GM18511 (cell line): Measurements from ENCODE around the gene ATP5F1A.

Experiments used
- ATAC-seq: cut with Tn5 transposase; IDR thresholded peaks from one replicate; pipeline ENCODE4 v1.9.1; 2021; ENCODE audit warnings: mild to moderate bottlenecking, moderate library complexity; ENCODE audit not compliant: unreplicated experiment

The ATP5F1A gene

GRCh38 chr18:46073474-46074331 lies 24.4 kb downstream of the ATP5F1A start:
- ATAC-seq: no peak

- ATAC-seq: no peak
Observed at GRCh38 chr18:46072959-46073358, 25.1 kb downstream of the ATP5F1A start.

- peak; percentile 1 for ATAC-seq
Observed at GRCh38 chr18:46072376-46072867, 25.7 kb downstream of the ATP5F1A start.

DNA sequence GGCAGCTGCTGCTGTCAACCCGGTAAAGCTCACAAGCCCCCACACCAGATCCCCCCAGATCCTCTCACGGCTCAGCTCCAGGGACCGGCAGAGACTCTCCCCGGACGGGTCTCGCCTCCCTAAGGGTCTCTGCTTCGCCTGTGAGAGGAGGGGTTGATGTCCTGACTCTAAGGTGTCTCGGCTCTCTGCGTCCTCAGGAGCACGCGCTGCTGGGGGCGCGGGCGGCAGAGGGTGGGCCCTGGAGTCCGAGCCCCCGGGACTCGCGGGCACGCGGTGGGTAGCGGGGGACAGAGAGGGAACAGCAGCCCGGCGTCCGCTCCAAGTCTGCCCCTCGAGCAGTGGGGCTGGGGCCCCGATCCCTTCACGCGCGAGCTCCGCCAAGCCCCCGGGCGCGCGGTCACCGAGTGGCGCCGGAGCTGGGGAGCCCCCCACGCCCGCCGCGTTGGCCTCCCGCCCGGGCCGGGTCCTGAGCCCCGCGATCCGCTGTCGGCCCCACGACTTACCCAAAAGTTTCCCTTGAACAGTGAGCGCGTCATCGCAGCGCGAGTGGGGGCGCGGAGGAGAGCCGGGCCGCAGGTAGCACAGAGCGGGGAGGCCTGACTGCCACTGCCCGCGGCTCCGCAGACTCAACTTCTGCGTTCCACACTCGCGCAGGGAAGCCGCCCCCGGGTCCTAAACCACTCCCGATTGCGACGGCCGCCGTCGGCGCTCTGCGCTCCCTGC lies 26.3 kb downstream of the ATP5F1A start, which contains the start of gene PSTPIP2:
Gene PSTPIP2 (minus strand): TSS at position 608 of the 723 bp plus-strand sequence. CDS start 72 bp downstream, at position 536.
- peak; percentile 70 for ATAC-seq

- ATAC-seq: peak; percentile 44
Observed at GRCh38 chr18:46070815-46071652, 27.1 kb downstream of the ATP5F1A start.

DNA sequence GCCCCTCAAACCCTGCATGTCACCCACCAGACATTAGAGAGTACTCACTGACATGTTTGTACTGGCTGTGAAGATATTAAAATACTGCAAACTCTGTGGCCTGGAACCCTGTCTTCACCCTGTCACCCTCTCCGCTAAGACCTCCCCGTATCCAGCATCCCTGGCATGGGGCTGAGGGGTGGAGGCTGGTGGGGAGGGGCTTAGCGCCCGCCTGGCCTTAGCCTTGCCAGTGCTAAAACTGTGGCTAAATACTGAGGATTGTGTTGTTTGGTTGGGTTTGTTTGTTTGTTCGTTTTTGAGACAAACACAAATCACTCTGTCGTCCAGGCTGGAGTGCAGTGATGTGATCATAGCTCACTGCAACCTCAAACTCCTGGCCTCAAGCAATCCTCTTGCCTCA lies 27.9 kb downstream of the ATP5F1A start:
- no peak for ATAC-seq

GRCh38 chr18:46069524-46069923 lies 28.6 kb downstream of the ATP5F1A start:
- no peak for ATAC-seq

DNA sequence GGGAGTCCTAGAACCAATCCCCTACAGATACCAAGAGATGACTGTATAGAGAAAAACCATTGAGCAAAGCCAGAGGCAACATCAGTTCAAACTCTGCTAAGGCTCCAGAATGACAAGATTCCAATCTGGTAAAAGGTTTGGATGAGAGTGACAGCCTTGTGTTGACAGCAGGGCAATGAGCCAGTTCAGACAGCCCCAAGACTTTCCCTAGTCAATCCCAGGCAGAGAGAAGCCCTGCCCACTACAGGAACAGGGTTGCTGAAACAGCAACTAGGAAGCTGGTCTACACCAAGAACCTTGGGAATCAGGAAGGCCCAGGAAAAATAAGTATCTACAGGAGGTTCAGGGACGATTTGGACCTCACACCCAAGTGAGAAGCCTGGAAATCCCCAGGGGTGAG lies 29.3 kb downstream of the ATP5F1A start:
- no peak for ATAC-seq

- no peak for ATAC-seq
Observed at GRCh38 chr18:46067438-46068007, 30.6 kb downstream of the ATP5F1A start.

- ATAC-seq: no peak
Observed at GRCh38 chr18:46062781-46063180, 35.3 kb downstream of the ATP5F1A start.

DNA sequence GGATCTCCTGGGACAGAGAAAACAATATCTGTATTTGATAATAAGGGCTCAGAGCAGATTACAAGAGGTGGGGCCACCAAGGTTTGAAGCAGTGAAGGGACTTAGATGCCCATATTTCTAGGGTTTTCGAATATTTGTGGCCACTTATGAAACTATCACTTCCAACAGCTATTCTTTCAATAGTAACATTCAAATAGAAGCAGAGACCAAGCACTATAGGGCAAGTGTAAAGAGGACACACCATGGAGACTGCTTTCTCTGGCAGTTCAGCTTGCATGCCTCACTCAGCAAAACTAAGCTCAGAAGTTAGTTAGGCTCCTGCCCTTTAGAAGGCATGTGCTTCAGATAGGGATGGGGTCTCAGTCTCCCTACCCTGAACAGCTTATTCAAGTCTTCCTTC lies 36.3 kb downstream of the ATP5F1A start:
- ATAC-seq: no peak

DNA sequence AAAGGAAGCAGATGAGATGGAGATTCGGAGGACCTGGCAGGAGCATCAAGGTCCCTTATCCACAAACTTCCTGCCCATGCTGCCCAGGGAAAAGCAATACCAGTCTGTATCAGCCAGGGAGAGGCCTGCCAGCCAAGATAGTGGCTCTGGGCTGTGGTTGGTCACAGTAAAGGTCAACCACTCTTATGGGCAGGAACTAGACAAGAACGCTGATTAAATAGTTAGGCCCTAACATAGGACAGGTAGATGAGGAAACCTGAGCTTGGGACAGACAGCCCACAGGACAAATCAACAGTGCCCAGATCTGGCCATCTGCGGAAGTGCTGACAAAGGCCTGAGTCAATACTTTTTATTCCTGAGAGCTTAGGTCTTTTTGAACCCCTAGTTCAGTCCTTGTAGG lies 36.7 kb downstream of the ATP5F1A start:
- no peak for ATAC-seq

DNA sequence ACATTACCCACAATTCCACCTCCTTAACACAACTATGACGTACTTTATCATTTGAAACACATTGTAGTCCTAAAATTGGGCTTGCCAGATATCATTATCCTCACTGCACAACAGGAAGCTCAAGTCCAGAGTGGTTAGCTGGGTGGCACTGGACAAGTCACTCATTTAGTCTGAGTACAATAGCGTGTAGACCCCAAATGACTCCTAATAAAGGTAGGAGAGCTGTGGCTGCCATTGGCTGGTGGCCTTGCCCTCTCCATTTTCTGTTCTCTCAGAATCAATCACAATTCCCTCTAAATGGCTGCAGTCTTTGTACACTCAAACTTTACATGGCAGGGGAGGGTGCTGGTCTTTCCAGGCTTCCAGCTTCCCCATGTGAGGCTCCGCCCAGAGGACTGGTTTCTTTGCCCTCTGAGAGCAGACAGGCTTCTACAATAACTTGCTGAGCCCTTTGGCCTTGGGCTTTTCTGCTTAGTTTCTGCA lies 37.7 kb downstream of the ATP5F1A start:
- no peak for ATAC-seq

DNA sequence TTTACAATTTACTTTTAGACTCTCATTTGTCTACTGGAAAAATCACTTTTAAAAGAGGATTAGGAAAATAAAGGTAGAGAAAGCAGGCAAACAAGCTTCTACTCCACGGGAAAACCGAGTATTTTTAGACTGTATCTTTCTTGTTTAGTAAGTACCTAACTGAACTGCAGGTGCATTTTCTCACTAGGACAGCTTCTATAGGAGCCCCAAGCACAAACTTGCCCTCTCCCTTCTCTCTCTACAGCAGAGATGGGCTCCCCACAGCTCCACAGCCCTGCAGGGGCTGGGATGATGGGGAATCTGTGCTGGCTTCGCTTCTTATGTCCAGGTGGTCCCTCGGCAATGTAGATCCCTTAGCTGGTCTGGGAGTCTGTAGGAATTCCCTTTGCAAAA lies 42.3 kb downstream of the ATP5F1A start:
- ATAC-seq: no peak

DNA sequence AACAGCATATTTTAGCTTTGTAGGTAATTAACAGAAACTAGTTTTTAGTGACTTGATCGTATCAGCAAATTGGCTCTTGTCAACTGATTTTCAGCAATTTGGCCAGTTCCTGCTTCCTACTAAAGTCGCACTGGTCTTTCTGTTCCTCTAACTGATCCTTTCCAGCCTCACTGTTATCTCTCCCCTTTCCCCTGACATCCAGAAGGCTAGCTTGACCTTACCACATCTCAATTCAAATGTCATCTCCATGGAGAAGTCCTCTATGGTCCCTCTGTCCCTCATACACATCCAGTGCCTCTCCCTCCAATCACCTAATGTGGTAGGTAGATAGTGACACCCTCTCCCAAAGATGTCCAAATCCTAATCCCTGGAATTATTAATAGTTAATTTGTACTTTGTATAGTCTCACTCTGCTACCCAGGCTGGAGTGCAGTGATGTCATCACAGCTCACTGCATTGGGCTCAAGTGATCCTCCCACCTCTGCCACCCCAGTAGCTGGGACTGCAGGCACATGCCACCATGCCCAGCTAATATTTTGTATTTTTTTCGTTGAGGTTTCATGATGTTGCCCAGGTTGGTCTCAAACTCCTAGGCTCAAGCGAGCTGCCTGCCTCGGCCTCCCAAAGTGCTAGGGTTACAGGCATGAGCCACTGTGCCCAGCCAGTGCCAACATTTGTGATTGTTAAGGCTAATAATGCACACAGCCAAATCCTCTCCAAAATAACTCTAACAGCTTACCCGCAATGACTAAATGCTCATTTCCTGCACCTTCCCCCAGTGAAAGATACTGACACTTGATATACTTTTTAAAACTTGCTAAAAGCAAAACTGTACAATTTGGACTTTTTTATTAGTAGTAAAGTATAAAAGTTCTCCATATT lies 42.9 kb downstream of the ATP5F1A start:
- ATAC-seq: peak; percentile 70

- no peak for ATAC-seq
Observed at GRCh38 chr18:46053368-46054095, 44.6 kb downstream of the ATP5F1A start.

GRCh38 chr18:46051731-46052461 lies 46.2 kb downstream of the ATP5F1A start:
- no peak for ATAC-seq

DNA sequence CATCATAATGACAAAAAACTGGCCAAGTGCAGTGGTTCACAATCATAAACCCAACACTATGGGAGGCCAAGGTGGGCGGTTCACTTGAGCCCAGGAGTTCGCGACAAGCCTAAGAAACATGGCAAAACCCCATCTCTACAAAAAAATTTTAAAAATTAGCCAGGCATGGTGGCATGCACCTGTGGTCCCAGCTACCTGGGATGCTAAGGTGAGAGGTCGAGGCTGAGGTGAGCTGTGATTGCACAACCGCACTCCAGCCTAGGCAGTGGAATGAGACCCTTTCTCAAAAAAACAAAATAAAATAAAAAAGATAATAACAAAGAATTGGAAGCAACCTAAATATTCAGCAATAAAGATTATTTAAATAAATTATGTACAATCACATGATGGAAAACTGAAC lies 47.8 kb downstream of the ATP5F1A start:
- no peak for ATAC-seq
